HG03521 (cell line): ENCODE measurements around the gene TMEM168.
"Not testable (repeated sequence)": the region's sequence is repeated elsewhere in the genome, so short reads cannot be mapped to it uniquely, and the experiment has no call there.

ENCODE experiments used
- ATAC-seq: cut with Tn5 transposase; IDR thresholded peaks from one replicate; pipeline ENCODE4 v1.9.1; 2021; ENCODE audit warnings: mild to moderate bottlenecking, moderate library complexity; ENCODE audit not compliant: unreplicated experiment

TMEM168 gene

DNA sequence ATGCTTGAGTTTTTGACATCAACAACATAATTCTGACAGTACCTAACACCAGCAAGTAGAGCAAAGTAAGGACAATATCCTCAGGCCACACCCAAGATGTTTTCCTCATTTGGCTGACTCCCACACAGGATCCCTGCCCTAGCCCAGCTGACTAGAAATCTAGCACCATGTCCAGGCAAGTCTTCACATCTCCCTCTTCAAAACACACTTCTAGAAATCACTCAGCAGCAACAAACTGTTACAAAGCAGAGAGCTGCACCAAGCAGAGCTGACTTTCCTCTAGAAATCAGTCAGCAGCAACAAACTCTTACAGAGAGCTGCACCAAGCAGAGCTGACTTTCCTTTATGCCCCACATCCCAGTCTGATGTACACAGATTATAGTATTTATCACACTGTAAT, 7.7 kb downstream of the TMEM168 start:
- peak; percentile 83 for ATAC-seq

DNA sequence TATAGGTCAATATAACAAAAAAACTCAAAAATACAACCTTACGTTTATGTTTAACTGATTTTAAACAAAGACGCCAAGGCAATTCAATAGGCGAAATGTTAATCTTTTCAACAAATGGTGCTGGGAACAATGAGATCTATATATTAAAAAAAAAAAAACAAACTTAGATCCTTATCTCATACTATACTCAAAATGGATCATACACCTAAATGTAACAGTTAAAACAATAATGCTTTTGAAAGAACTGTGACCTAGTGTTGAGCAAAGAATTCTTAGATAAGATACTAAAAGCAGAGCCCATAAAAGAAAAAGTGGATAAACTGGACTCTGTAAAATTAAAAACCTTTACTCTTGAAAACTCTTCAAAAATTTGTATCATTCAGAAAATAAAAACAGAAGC, 8.6 kb downstream of the TMEM168 start:
- ATAC-seq, result no peak

DNA sequence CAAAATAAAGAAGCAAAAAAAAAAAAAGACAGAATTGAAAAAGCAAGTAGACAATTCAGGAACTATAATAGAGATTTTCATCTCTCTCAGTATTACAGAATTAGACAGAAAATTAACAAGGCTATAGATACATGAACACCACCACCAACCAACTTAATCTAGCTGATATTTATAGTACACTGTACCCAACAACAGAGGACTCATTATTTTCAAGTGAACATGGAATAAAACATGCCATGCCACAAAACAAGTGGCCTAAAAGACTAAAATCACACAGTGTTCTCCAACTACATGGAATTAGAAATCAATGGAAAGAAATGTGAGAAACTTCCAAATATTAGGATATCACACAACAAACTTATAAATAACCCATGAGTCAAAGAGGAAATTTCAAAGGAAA, 9.1 kb downstream of the TMEM168 start:
- ATAC-seq, result no peak

DNA sequence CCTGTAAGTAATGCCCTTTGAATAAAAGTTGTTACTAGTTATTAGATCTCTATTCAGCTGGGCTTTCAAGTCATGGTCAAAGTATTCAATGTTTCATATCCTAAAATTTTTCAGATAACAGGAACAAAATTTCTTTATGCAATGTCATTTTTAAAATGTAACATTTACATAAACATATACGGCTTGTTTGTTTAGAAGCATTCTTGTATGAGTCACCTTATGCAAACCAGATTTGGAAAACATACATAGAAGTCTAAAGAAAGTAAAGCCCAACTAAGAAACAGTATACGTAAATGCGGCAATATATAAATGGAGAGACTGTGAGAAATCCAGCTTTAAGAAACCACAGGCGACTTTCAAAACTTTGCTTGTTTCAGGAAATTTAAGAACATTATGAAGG, 10.5 kb downstream of the TMEM168 start:
- no peak for ATAC-seq

DNA sequence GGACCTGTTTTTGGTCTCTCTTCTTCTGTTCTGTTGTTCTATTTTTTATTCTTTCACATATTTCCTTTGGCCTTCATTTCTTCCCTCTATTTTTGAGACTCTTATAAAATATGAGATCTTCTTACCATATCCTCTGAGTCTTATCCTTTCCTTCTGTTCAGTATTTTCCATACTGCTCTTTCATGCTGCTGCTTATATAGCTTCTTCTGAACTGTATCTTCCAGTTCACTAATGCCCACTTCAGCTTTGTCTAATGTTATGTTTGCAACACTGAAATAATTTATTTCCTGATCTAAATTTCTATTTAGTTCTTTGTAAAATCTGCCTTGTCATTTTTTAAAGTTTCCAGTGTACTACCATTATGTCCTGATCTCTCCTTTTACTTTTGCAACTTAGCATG, 12.8 kb downstream of the TMEM168 start:
- ATAC-seq, result no peak

DNA sequence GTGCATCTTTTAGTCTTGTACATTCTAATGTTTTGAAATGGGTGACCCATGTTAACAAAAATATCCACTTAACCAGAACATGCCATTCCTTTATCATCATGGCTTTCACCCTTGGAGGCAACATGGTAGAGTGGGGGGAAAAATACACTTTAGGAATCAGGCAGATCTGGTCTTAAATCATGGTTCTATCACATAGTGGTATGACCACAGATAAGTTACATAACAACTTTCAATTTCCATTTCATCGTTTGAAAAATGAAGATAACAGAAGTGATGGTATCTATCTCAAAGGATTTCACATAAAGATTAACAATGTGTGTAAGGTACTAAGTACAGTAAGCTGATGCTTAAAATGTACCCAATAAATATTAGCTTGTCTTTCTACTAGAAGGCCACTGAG, 19.0 kb downstream of the TMEM168 start:
- no peak for ATAC-seq

DNA sequence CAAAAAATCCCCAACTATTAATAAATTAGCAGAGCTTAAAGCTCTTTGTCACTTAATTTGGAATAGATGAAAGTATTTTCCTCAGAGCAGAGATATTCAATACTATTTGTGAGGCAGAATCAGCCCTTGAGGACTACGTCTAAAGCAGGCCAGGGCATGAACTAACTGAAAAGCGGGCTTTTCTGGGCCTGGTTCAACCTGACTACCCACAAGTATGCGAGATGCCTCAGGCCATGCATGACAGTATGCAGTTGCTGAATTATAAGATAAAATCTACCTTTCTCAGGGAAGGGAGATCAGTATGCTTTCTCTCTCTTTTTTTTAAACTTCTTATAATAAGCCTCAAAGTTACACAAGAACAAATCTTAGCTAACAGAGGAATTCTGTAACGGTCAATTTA, 20.1 kb downstream of the TMEM168 start:
- ATAC-seq, result no peak

DNA sequence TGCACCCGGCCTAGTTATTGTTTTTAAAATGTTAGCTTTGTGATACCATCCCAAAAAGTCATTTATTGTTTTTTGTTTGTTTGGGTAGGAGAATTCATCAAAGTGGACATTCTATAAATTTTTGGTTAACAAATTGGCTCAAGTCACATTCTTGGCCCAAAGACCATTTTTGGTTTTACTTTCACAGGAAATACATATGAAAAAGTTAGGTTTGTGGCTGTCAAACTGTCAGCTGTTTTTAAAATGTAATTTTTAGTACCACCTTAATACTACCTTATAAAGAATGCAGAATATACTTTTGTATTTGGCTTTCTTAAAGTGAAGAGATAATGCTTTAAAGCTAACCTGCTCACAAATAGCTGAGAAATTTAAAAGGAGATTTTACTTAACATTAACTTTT, 25.1 kb downstream of the TMEM168 start:
- ATAC-seq, result no peak

DNA sequence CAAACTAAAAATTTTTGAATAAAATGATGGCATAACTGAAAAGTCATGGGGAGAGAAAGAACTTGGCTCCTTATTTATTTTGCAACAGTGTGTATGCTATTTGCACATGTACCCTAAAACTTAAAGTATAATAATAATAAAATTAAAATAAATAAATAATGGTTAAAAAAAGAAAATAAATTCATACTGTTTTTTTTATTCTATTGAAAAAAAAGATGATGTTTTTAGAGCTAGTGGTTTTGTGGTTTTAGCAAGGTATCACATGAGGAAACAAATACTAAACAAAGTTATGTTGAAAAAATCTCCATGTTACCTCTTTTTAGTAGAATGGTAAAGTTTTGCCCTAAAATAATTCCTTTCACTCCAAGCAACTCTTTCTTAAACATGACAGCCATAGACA, 26.2 kb downstream of the TMEM168 start:
- ATAC-seq, result no peak

DNA sequence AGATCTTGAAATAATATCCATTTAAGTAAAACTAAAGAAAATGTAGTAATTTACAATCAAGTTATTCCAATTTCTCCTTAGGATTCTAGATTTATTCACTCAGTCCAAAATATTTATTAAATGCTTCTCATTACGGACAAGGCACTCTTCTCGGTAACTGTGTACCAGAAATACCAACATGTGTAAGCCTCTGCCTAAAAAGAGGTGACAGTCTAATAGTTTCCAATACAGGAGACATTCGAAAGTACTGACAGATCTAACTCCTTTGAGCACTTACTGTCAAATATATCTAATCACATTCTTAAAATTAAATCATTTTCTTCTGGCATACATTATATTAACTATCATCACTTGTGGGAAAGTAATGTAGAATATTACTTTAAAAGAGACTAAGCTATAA, 26.9 kb downstream of the TMEM168 start:
- ATAC-seq, result no peak

DNA sequence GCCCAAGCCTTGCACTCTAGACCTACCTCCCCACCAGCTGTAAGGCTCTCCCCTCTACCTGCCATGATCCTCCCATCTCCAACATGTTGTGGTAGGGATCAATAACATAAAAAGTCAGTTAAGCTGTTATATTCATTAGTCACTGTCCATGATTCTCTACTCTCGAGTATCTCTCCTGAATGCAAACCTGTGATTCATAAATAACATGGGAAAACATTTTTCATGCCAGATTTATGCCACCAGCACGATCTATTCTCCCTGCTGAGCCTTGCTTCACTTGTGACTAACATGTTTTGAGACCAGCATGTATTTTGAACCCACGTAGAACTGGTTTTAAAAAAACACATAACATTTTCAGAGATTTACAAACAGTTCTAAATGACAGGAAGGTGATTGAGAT, 30.3 kb downstream of the TMEM168 start:
- ATAC-seq, result no peak

DNA sequence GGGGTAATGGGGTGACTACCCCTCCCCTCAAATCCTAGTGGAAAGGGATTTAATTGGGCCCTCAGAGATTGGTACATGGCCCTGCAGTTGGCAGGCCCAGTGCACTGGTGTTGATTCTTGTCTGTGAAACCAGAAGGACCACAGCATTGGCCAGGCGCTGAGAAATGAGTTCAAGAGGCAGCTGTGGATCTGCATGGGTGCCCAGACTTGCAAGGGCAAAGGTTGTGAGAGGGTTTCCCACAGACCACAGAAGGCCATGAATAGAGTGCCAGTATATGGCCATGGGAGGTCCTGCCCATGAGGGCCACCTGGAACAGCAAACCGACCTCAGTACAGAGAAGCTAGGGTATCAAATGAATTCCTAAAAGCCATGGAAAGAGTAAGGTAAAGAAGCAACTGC, 32.9 kb downstream of the TMEM168 start:
- ATAC-seq, result no peak

DNA sequence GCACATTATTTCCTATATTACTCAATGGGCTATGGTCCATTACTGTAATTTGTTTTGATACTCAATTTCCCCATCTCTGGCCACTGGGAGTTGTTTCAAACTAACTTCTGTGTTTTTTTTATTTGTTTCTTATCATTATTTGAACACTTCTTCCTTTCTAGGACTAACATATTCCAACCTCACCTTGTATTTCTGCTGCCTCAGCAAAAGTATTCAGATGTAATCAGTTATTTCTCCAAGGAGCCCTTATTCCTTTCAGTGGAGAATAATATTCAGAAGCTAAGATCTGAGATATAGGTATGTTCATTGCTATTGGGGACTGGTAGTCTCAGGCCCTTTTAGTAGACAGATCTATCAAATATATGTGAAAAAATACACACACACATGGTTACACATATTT, 36.9 kb downstream of the TMEM168 start:
- no peak for ATAC-seq

DNA sequence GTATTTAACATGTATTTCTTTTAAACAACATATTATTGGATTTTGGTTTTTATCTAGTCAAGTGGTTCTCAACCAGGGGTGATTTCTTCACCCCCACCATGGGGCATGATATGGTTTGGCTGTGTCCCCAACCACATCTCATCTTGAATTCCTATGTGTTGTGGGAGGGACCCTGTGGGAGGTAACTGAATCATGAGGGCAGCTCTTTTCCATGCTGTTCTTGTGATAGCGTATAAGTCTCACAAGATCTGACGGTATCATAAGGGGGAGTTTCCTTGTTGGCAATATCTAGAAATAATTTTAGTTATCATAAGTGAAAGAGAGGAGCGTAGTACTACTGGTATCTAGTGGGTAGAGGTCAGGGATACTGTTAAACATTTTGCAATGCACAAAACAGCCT, 37.6 kb downstream of the TMEM168 start:
- ATAC-seq, result no peak

DNA sequence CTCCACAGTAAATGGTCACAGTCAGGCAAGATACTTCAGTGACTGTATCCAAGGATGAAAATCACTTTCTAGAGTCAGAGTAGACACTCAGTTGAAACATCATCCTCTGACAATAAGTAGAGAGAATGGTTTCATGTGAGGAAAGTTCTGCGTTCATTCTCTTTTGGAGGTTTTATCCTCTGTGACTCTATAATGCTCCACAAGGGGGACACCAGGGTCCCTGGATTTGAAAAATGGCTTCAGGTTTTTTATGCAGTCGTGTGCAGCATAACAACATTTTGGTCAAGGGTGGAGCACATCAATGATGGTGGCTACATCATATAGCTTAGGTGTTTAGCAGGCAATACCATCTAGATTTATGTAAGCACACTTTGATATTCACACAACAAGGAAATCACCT, 40.4 kb downstream of the TMEM168 start:
- ATAC-seq, result no peak

DNA sequence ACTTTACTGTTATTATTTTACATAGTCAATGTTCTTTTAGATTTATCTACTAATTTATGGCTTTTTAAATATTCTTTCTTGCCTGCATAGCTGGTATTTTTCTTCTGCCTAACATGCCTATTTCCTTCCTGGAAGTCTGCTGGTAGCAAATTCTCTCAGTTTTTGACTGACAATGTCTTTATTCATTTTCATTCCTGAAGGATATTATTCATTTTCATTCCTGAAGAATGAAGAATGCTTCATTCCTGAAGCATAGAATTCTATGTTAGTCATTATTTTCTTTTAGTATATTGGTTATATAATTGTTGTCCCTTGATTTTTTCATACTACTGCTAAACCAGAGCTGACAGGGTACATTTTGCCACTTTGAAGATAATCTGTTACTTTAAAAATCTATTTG, 41.8 kb downstream of the TMEM168 start:
- ATAC-seq, result no peak

DNA sequence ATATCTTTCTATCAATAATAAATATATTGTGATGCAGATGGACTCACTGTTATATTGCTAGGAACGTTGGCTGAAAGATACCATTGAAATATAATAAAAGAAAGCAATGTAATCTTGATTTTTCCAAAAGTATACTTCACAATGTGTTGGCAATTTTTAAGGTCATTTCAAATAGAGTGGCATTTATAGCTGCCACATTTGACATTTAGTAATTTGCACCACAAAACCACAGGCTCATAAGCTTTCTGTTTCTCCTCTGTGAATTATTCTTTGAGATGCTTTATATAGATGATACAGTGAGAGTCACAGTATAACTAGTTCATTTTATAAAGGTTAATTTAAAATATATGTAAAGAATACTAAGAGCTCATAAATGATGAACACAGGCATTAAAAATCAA, 44.6 kb downstream of the TMEM168 start:
- ATAC-seq, result no peak

DNA sequence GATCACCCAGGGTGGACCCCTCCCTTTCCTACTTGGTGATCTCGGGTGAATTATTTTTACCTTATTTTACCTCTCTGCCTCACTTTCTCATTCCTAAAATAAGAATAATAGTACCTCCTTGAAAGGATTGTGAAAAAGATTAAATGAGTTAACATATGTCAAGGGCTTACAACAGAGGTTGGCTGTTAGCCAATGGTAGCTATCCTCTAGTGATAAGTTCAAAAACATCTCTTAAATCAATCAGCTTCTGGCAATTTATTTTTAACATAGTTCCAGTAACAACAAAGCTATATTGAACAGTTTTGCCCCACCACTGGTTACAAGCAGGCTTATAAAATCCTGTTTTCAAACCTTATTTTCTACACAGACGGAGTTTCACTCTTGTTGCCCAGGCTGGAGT, 45.4 kb downstream of the TMEM168 start:
- ATAC-seq, result no peak

DNA sequence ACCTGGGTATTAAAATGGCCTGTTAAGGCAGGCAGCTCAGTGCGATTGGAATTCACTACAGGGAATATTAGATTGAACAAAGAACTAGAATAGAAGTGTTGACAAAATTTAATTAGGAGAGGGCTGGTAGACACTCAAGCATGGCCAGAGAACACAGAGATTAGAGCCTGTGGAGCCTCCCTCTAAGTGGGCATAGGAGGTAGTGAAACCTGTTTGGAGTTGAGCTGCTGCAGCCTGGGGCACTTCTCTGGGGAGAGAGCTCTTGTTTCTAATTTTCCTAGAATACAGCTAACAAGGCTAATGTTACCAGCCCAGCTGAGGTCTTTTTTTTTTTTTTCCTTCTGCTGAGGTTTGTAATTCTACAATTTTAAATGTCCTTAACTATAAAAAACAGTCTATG, 46.4 kb downstream of the TMEM168 start:
- ATAC-seq, result no peak

DNA sequence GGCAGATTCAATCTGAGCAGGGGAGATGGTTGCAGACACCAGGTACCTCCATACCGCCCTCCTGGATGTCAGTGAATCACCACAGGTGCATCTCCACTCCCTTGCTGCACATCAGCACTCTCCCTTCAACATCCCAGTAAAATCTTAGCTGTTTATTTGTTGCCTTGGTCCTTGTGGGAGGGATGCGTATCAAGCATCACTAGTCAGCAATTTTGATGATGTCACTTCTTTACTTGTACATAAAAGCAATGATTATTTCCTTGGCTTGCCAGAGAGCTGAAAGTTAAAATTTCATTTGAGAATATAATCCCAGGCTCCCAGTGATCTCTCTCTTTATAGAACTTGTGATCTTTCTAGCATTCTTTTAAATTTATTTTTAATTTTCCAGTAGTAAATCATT, 49.5 kb downstream of the TMEM168 start:
- no peak for ATAC-seq

DNA sequence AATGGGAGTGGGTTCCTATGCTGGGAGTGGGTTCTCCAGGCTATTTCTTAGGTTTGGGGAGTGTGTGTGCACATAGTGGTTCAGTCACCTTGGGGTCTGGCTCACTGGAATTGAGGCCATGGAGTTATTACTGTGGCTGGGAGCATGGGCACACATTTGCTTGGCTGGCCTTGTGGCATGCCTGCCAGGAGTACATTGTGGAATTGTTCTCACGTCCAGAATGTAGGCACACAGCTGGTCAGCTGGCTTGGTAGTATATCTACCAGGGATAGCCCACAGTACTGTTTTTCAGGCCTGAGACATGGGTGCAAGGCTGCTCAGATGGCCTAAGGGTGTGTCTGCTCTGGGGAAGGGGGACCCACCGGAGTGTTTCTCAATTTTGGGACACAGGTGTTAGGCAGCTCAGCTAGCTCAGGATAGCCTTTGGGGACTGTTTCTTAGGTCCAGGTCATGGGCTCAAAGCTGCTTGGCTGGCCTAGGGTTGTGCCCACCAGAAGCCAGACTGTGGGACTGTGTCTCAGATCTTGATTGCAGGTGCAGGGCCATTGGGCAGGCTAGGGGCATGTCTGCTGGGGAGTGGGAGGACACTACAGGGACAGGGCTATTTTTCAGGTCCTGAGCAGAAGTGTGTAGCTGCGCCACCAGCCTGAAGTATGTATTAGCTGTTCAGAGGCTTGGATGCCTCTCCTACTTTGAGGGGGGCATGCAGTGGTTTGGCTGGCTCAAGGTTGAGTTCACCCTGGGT, 50.6 kb downstream of the TMEM168 start:
- no peak for ATAC-seq

DNA sequence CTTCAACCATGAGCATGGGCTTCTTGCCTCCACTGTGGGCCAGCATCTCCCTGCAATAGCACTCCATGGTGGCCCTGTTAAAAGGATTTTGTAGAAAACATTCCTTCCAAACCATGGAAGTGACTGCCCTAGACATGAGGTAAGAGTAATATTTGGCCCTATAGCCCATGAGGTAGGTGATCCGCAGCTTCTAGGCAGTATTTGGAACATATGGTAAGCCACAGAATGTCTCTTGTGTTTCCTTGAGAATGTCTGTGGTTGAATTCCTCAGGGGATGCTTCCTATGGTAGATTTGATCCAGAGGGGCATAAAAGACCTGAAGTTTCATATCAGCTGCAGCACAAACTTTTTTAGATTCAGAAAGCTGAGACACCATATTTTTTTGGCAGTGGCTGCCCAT, 54.9 kb downstream of the TMEM168 start:
- no peak for ATAC-seq

DNA sequence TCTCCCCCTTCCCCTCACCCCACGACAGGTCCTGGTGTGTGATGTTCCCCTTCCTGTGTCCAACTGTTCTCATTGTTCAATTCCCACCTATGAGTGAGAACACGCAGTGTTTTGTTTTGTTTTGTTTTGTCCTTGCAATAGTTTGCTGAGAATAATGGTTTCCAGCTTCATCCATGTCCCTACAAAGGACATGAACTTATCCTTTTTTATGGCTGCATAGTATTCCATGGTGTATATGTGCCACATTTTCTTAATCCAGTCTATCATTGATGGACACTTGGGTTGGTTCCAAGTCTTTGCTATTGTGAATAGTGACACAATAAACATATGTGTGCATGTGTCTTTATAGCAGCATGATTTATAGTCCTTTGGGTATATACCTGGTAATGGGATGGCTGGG, 58.9 kb downstream of the TMEM168 start:
- ATAC-seq, result not testable (repeated sequence)
